NCI-H2029 (cell line): ENCODE results near the gene C1orf105.
"Not testable (repeated sequence)": the region's sequence is repeated elsewhere in the genome, so short reads cannot be mapped to it uniquely, and the experiment has no call there.

Experiments used
- DNase-seq: peaks from one replicate; lab custom pipeline; 2025; lab: John Stamatoyannopoulos, UW

Gene C1orf105, protein sequence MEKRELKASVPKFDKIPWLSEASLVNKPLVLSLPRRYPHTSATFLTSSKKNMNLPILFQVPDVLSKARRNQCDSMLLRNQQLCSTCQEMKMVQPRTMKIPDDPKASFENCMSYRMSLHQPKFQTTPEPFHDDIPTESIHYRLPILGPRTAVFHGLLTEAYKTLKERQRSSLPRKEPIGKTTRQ

DNA sequence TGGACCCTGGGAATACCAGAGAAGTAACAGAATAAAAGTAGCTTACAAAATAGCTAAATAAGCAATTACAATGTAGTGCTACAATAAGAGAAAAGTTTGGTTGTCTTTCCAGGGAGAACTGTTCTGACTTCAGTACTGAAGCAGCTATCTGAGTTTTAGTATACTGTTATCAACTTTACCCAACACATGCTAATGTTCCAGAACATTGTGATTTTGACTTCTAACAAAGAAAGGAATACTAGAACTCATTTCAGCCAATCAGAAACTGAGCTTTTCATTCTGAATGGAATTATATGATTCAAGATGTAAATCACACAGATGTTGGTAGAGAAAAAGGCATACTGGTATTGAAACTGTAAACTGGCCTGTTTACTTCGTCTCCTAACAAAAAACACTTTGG is at the start of gene C1orf105:
Gene C1orf105 (plus strand): TSS at position 301 of the 400 bp plus-strand sequence. CDS start 201 bp downstream, outside the sequence.
- DNase-seq, result no peak

DNA sequence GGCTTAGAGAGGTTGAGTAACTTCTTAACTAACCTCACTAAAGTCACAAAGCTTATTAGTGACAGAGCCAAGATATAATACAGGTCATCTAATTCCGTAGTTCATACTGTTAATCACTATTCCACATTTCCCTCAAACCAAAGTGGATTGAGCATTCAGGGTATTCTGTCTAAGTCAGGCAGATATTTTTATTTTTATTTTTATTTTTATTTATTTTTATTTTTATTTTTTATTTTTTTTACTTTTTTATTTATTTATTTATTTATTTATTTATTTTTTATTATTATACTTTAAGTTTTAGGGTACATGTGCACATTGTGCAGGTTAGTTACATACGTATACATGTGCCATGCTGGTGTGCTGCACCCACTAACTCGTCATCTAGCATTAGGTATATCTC is 48.8 kb upstream of the C1orf105 start:
- not testable (repeated sequence) for DNase-seq

DNA sequence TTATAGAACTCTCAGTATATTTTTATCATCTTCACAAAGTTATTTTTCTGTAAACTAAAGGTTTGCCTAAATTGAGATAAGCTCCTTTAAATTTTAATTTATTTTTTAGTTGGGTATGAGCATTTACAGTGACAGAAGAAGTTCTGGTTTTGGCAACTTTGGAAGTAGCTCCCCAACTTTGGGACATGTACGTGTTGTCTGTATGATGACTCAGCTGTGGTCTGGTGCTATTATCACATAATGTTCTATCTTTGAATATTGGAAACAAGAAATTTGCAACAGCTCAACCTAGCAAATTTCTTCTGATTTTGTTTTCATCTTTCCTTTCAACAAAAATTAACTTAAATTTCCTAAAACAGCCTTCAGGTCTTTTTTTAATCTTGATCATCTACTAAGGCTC is 46.6 kb upstream of the C1orf105 start:
- no peak for DNase-seq

DNA sequence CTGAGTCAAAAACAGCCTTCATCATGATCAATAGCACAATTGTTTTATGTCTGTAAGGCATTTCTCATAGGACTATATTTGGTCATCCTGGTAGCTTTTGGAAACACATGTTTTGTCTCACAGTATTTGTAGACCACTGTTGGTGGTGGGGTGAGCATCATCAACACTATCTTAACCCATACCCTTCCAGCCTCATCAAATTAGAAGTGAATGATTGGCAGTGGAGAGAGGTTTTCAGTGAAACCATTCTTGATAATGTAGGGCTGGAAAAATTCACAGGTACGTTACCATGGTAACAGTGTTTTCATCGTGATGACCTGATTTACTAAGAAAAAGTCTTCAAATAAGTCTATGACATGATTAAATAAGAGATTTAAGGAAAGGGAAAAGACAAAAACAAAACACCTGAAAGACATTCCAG is 45.3 kb upstream of the C1orf105 start:
- no peak for DNase-seq

DNA sequence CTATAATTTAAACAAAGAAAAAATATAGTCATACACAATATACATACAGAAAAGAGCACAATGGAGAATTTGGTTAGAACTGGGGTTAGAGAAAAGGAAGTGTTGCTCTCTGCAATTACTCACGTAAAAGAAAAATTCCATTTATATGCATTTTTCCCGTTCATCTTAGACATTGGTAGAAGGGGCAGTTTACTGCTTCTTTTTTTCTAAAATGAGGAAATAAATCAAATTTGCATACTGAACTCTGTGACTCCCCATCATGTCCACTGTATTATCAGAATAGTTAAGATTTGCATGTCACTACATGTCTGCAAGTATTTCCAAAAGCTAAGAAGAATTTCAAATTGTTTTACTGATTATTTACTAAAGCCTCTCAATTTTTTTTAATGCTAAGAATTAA is 44.1 kb upstream of the C1orf105 start:
- DNase-seq, result no peak

DNA sequence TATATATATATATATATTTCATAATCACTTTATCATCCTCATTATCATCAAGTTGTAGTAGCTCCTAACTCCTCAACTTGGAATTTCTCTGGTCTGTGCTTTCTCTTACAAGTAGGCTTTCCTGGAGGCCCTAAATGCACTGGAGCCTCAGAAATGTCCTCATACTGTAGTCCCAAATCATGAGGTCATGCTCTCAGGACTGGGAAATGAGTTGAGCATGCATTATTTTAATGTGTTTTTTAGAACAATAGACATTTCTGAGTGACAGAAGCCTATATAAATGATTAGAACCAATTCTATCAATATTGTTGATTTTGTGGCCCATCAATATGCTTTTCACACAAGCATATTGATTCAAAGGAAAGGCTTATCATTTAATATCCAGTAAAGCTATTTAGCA is 42.9 kb upstream of the C1orf105 start:
- no peak for DNase-seq

DNA sequence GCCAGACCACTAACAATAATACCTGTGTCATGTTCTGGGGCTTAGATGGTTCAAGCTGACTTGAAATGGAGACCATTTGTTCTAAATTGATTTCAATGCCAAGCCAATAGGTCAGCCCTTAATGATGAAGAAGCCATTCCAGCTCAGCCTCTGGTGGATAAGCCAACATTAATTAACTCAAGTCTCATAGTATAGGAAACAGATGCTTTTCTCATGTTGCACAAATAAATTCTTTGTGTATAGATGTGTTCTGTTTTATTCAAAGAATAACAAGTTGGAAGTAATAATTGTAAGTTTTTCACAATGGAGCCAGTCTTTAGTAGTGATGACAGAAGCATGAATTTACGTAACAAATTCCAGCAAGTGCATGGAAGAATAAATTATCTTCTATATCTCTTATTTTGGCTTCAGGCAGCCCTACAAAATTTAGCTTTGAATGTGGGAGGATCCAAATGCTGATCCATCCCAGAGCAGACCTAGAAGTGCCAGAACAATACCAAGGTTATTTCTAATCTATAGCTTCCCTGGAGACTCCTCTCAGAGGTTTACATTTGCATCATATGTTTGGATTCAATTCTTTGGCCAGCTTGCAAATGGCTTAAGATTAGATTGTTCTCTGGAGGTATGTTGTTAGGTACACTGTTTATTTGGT is 42.2 kb upstream of the C1orf105 start:
- no peak for DNase-seq

DNA sequence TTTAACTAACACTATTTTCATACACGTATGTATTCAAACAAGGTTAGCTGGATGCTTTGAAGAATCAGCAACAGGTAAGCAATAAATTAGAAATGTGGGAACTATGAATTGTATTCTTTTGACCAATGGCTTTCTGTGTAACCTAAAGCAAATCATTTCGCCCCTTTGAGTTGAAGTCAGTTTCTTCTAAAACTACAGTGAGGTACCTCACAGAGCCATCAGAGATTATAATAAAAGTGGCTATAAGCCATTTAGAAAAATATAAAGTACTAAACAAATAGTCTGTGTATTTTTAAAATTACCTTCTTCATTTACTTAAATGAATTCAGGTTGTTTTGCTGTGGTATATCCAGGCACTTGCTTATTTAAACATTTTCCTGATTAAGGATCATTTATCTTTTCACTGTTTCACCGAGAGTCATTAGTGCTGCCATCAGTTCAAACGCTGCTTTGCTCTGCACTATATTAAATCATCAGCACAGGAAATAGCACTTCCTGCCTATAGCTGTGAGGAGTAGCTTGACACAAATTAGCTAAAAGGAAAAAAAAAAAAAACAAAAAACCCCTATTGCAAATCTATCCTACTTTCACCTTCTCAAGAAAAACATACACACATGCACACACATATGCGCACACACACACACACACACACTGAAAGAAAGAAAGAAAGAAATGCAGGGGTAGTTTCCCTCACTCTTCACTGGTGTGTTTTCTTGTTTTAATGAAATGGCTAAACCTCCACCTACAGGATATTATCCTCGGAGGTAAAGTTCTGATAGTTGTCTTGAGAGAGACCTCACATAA is 39.8 kb upstream of the C1orf105 start:
- DNase-seq, result no peak

DNA sequence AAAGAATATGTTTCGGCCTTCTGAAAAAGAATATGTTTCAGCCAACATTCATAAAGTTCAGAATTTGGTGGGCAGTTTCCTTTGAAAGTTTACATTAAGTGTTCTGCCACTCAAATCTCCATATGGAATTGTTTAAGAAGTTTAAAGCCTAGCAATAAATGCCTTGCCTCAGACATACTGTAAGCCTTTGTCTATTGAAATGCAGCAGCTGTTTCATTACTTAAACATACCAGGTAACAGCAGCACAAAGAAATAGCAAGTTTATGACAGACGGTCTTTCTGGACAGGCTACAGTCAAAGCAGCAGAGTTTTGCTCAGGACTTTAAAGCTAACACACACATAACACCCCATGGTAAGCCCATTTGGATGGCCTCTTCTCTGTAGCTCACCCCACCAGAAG is 38.5 kb upstream of the C1orf105 start:
- DNase-seq, result no peak

DNA sequence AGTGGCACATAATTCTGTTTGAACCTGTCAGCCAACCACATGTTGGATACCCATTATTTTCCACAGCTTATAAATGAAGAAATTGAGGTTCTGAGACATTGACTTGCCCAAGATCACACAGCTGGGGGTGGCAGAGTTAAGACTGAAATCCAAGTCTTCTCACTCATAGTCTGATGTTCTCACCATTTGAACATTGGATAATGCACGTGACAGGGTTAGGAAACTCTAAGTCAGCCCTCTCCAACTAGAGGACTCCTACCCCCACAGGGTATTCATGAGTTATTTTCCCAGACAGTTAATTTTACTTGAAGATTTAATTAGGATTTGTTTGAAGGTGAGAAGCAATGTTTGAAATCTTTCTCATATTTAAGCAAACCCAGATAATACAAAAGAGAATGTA is 38.1 kb upstream of the C1orf105 start:
- DNase-seq, result no peak

DNA sequence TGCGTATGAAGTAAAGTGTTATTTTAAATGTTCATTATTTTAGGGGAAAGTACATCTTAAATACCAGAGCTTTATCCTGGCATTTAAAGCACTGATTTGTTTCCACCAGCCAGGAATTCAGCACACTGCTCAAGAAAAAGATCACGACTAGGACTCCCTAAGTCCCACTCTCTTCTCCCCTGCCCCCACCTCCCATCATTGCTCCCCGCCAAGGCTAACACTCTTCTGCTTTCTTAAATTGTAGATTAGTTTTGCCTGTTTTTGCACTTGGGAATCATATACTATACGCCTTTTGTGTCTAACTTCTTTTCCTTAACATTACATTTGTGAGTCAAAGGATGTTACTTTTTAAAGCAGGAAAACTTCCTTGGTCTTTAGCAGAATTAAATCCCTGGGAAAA is 37.5 kb upstream of the C1orf105 start:
- no peak for DNase-seq

DNA sequence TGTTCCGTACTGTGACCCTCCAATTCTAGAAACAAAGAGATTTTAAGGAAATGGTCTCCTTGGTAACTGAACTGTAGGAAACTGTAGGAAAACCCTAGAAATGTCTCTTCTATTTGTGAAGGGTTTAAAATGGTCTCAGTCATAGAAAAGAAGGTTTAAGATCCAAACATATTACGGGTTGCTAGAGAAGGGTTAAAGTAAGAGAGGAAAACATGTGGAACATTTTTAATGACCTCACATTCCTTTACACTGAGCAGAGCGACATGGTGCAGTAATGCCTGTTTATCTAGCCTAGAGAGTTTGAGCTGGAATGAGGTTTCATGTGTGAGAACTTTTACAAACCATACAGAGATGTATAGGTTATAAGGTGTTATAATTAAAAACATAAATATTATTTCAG is 36.9 kb upstream of the C1orf105 start:
- DNase-seq, result no peak

DNA sequence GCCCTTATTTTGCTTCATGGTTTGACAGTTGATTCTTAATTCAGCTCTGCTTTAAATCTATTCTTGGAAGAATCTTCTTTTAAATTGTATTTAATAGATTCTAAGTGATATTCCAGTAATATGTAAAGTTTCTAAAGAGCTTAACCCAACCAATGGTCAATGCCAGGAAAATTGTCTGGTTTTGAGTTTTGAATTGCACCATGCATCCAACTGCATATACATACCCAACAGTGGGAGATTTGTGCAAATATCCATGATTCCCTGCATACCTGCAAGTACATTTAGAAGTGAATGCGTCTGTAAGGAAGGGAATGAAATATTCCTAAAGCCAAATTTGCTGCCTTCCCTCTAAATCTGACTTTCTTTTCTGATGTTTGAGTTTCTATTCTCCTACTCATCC is 35.8 kb upstream of the C1orf105 start:
- DNase-seq, result no peak

DNA sequence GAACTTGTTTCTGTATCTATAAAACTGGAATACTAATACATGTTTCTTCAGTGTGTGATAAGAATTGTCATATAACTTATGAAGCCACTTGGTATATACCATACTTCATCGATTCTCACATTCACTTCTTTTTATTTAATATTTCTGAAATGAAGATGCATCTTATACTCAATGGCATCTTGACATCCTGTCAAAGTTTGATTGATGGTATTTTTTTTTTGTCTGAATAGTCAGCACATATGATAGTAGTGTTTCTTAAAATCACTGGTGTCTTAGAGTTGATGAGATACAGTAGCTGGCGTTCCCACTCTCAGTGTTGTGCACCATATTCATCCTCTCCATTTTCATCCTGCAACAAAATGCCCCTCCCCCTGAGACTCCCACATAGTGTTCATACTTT is 34.4 kb upstream of the C1orf105 start:
- no peak for DNase-seq

DNA sequence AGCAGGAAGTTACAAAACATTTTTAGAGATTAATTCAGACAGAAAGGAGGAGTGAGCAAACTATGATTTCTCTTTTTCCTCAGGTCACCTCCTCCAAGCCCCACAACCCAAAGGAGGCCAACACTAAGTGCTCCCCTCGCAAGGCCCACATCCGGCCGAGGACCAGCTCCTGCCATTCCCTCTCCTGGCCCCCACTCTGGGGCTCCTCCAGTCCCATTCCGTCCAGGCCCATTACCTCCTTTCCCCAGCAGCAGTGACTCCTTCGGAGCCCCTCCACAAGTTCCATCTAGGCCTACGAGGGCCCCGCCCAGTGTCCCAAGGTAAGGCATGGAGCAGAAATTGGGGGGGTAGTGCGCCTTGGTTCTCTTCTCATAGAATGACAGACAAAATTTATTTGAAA is 32.0 kb upstream of the C1orf105 start:
- no peak for DNase-seq

DNA sequence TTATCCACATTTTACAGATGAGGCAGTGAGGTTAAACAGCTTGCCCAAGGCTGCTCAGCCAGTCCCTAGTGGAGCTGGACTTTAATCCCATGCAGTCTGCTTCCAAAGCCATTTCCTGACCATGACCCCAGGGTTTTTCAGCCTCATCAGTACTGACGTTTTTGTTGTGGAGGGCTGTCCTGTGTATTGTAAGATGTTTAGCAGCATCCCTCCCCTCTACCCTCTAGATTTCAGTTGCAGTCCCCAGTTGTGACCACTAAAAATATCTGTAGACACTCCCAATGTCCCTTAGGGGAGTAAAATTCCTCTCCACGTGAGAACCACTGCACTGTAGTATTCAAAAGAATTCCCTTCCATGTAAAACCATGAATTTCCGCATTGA is 30.2 kb upstream of the C1orf105 start:
- no peak for DNase-seq

DNA sequence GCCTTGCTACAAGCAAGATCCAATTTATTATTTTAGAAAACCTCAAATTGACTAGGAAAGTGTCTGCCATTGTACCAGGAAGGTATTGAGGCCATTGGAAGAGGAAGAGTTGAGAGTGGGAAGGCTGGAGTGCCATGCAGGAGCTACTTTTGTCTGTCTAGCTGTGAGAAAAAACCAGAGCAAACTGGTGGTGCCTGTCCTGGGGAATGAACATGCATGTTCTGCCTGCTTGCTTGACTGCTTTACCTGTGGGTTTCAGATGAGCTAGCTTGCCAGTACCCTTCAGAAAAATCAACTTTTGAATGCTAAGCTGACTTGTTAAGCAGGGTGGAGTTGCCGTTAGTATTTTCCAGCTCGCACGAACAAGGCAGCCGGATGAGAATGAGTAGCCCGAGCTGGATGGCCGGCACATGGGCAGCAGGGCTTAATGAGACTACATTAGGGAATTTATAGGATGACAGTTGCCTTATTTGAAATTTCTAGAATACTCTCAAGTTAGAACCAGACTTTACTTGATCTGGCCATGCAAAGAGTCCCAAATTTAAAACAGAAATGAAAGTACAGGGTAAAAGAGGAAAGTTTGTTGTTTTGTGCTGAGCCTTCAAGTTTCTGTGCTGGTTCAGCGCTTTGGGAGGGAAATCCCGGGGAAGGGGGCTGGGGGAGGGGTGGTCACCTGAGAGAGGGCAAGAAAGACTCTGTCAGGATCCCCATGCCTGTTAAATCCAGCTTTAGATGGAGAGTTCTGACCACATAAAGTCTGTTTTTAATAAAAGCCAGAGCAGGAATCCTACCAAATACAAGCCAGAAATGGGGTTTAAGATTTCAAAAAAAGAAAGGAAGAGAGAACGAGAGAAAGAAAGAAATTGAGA is 29.6 kb upstream of the C1orf105 start:
- DNase-seq, result no peak

DNA sequence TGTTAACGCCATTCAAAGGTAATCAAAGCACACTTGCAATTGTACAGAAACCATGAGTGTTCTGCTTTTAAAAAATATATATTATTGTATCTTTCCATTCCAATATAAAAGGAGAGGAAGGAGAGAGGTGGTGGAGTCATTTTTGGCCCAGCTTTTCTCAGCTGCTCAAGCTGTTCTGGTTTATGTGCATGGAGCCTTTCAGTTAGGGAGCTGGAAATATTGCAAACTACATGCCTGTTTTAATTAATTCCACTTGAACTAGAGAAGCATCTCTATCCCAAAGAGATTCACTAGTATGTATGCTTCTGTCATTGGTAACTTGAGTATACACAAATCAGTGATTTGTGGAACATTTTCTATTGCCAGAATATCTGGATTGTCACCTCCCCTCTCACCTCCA is 28.5 kb upstream of the C1orf105 start:
- DNase-seq, result no peak

DNA sequence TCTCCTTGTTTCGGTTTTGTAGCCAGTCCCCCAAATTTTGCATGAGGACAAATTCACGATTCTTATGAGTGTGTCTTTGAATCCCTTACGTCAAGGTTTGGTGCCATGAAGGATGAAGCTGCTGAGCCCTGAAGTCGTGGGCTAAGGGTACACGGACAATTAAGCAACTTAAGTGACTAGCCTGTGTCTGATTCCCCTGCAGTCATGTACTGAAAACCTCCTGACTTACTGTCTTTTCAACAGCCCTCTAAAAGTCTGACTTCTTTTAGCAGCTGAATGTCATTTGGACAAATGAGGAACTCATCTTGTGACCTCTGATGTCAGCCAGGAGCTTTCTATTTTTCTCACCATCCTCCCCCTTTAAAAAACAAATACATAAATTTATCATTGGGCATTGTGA is 27.1 kb upstream of the C1orf105 start:
- no peak for DNase-seq

DNA sequence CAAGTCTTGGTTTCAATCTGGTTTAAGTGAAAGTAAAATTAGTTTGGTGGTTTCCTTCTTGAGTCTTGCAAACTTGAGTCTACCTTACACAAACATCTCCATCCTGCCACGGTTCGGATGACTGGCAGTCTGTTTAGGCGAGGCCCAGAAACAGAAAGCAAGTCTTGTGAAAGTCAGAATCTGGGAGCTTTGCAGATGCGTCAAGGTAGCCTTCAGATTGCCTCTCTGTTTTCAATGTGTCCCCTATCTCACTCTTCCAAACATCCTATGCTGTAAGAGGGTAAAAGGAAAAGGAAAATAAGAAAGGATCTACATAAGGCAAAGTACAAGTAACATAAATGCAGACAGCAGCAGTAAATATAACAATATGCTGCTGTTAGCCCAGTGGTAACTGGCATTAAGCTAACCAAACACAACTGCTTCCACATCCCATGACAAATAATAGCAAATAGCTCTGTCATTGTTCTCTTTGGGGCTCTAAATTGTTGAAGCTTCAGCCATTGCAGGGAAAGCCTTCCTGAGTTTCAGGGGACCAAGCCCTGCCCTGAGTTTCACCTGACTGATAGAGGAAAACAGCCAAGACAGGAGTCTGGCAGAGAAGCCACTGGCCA is 26.2 kb upstream of the C1orf105 start:
- no peak for DNase-seq

DNA sequence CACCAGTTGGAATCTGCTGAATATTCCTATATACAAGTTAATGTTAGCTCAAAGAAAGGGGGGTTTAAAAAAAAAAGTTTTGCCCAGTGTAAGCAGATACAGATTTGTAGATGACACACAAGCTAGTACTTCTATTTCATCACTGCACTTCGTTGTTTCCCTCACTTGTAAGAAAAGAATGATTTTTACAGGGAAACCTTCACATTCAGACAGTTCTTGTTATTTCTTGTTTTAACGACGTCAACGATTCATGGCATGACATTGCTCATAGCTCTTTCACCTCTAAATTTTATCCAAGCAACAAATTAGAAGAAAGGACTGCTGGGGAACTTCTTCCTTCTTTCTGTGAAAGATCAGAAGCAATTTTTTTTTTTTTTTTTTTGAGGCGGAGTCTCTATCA is 25.7 kb upstream of the C1orf105 start:
- no peak for DNase-seq

DNA sequence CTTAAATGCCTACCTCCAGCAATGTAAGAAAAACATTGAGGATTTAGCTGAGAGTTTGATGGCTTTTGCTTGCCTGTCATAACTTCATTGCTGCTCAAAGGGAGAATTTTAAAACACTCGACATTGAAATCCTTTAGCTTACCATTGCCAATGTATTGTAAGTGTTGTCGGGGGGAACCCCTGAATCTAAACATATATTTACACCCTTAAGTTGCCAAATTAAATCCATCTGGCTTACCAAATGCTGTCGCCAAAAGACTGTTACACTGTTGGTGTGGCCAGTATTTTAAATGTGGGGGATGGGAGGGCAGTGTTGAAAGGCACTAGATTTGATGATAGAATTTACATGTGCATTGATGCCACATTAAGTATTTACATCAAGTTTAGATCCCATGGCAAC is 24.9 kb upstream of the C1orf105 start:
- no peak for DNase-seq
